LNCAP (cell line): Measurements from ENCODE around the gene TMEM87A.

ENCODE experiments used
- TF ChIP-seq, protein P1 (sequence below): fragments of 450-650 bp; IDR thresholded peaks from 2 replicates; pipeline ENCODE4 v1.5.1; 2017; ENCODE audit warnings: mild to moderate bottlenecking

The TMEM87A gene

DNA sequence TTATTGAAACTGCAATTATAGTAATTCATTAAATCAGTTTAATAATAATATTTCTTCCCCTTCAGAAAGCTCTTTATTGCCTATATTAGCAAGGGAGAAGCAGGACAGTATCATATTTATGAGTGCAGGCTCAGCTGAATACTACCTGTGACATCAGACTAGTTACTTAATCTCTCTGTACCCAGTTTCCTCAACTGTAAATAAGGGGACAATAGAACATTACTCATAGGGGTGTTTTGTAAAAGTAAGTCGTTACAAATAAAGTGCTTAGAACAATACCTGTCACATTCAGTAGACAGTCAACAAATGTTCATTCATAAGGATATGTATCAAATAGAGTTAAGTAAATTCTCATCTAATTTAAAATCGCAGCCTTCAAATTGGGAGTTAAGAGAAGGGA, 53.0 kb downstream of the TMEM87A start:
- TF ChIP-seq, protein P1, sequence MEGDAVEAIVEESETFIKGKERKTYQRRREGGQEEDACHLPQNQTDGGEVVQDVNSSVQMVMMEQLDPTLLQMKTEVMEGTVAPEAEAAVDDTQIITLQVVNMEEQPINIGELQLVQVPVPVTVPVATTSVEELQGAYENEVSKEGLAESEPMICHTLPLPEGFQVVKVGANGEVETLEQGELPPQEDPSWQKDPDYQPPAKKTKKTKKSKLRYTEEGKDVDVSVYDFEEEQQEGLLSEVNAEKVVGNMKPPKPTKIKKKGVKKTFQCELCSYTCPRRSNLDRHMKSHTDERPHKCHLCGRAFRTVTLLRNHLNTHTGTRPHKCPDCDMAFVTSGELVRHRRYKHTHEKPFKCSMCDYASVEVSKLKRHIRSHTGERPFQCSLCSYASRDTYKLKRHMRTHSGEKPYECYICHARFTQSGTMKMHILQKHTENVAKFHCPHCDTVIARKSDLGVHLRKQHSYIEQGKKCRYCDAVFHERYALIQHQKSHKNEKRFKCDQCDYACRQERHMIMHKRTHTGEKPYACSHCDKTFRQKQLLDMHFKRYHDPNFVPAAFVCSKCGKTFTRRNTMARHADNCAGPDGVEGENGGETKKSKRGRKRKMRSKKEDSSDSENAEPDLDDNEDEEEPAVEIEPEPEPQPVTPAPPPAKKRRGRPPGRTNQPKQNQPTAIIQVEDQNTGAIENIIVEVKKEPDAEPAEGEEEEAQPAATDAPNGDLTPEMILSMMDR: no peak

DNA sequence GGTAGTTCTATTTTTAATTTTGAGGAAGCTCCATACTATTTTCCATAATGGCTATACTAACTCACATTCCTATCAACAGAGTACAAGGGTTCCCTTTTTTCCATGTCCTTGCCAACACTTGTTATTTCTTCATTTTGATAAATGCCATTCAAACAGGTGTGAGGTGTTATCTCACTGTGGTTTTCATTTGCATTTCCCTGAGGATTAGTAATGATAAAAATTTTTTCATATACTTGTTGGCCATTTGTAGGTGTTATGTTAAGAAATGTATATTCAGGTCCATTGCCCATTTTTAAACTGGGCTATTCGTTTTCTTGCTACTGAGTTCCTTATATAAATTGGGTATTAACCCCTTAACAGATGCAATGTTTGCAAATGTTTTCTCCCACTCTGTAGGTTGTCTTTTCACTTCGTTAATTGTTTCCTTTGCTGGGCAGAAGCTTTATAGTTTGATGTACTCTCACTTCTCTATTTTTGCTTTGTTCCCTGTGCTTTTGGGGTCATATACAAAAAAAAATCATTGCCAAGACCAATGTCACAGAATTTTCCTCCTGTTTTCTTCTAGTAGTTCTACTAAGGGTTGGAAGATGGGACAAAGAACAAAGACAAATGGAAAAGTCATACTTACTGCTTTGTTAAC, 54.2 kb downstream of the TMEM87A start:
- TF ChIP-seq, protein P1: no peak

- TF ChIP-seq, protein P1: no peak
These were observed 55.7 kb downstream of the TMEM87A start for GRCh38 chr15:42217568-42217967.

DNA sequence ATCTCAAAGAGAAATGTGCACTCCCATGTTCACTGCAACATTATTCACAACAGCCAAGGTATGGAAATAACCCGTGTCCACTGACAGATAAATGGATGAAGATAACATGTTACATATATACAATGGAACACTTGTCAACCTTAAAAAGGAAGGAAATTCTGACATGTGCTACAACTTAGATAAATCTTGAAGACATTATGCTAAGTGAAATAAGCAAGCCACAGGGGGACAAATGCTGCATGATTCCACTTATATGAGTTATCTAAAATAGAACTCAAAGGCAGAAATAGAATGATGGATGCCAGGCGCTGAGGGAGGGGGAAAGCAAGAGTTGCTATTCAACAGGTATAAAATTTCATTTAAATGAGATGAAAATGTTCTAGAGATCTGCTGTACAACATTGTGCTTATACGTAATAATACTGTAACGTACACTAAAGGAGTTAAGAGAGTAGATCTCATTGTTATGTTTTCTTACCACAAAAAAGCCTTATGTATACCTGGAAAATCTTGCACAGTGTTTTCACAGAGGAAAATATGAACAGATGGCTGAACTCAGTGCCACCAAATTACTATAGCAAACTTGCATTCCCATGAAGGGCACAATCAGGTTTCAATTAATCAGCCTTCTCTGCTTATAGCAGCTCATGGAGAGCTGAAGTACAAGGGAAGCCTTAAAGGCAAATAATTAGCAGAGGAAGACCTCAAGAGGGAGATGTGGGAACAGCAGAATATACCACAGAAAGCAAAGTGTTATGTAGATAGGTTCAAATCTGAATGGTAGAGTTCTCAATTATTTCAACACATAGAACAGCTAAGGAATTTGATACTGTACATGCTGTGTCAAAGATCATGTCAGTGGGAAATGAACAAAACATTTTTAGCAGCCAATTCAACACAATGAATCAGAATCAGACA, 57.1 kb downstream of the TMEM87A start:
- TF ChIP-seq, protein P1: no peak; the same call in 1 of the 2 replicates

GRCh38 chr15:42214600-42214999, 58.6 kb downstream of the TMEM87A start:
- TF ChIP-seq, protein P1: no peak

GRCh38 chr15:42213511-42213910, 59.7 kb downstream of the TMEM87A start:
- TF ChIP-seq, protein P1: no peak

- TF ChIP-seq, protein P1: no peak
These were observed 62.5 kb downstream of the TMEM87A start for GRCh38 chr15:42210696-42211095.
